HG03439 (cell line): ENCODE results near the gene STK32B.
"Not testable (repeated sequence)": the region's sequence is repeated elsewhere in the genome, so short reads cannot be mapped to it uniquely, and the experiment has no call there.

Source experiments
- ATAC-seq: cut with Tn5 transposase; IDR thresholded peaks from one replicate; pipeline ENCODE4 v1.9.1; 2021; ENCODE audit warnings: mild to moderate bottlenecking, moderate library complexity; ENCODE audit not compliant: unreplicated experiment

Gene STK32B

GRCh38 chr4:5066968-5067367 is 15.7 kb downstream of the STK32B start:
- ATAC-seq: not testable (repeated sequence)

- no peak for ATAC-seq
These were observed 16.6 kb downstream of the STK32B start for GRCh38 chr4:5067908-5068307.

- no peak for ATAC-seq
These were observed 18.6 kb downstream of the STK32B start for GRCh38 chr4:5069901-5070300.

- ATAC-seq: no peak
These were observed 21.7 kb downstream of the STK32B start for GRCh38 chr4:5072948-5073347.

- no peak for ATAC-seq
These were observed 26.7 kb downstream of the STK32B start for GRCh38 chr4:5078009-5078408.

GRCh38 chr4:5079581-5079980 is 28.3 kb downstream of the STK32B start:
- no peak for ATAC-seq

- ATAC-seq: no peak
These were observed 30.2 kb downstream of the STK32B start for GRCh38 chr4:5081441-5081999.

GRCh38 chr4:5082376-5082775 is 31.1 kb downstream of the STK32B start:
- ATAC-seq: no peak

- no peak for ATAC-seq
These were observed 33.7 kb downstream of the STK32B start for GRCh38 chr4:5084911-5085475.

GRCh38 chr4:5086535-5086934 is 35.3 kb downstream of the STK32B start:
- ATAC-seq: no peak

- ATAC-seq: no peak
These were observed 45.0 kb downstream of the STK32B start for GRCh38 chr4:5096261-5096660.

GRCh38 chr4:5098176-5098575 is 46.9 kb downstream of the STK32B start:
- no peak for ATAC-seq

- no peak for ATAC-seq
These were observed 49.1 kb downstream of the STK32B start for GRCh38 chr4:5100336-5100735.

- ATAC-seq: no peak
These were observed 49.7 kb downstream of the STK32B start for GRCh38 chr4:5100986-5101385.

- ATAC-seq: no peak
These were observed 50.3 kb downstream of the STK32B start for GRCh38 chr4:5101571-5101970.

GRCh38 chr4:5110901-5111300 is 59.6 kb downstream of the STK32B start:
- no peak for ATAC-seq

GRCh38 chr4:5112333-5113095 is 61.2 kb downstream of the STK32B start:
- no peak for ATAC-seq

GRCh38 chr4:5114950-5115349 is 63.7 kb downstream of the STK32B start:
- ATAC-seq: no peak

- ATAC-seq: no peak
These were observed 67.0 kb downstream of the STK32B start for GRCh38 chr4:5118091-5118786.

- ATAC-seq: no peak
These were observed 67.9 kb downstream of the STK32B start for GRCh38 chr4:5118994-5119835.

- no peak for ATAC-seq
These were observed 68.8 kb downstream of the STK32B start for GRCh38 chr4:5120067-5120466.
